ENCODE results near the gene CRYBA4. TPM values are rescaled to one million over a fixed set of nuclear protein-coding genes. Genes with fewer than 3 reads are reported as not detected.

Gene CRYBA4
- total and polyA plus RNA-seq, 2 of the 13 experiments (the other 11 are each of a cell fraction or from before 2014, with no cell fraction given), result not detected

GRCh38 chr22:26589367-26589844, 32.4 kb upstream of the CRYBA4 start:
- Histone ChIP-seq H3K9me3 (ENCODE audit: low read length) (no peaks in the 10 kb centered on the region), H3K4me2 (ENCODE audit: low read depth, low read length) (peak overlapping the region; percentile 90), H3K36me3 (replicated peaks in 1 of 2; ENCODE audit: control insufficient read depth in 1 of 2, insufficient read depth in 2 of 2, low read length in 2 of 2) (no peaks in the 10 kb centered on the region), H3K27ac (ENCODE audit: extremely low read length, insufficient read depth, low read length) (peak overlapping the region; percentile 67), H3K4me3 (replicated peaks in 1 of 3; ENCODE audit: insufficient read depth in 1 of 3, low read depth in 2 of 3, low read length in 3 of 3) (peak overlapping the region; percentile 83 to 99 (median 87)), H4K20me1 (ENCODE audit: insufficient read depth, low read length) (no peaks in the 10 kb centered on the region), H2AFZ (ENCODE audit: low read length) (no peak overlapping the region), H3K9ac (ENCODE audit: insufficient read depth, low read depth, low read length) (peak overlapping the region; percentile 73), H3K4me1 (ENCODE audit: insufficient read depth, low read length) (peaks cover 33% of the 10 kb centered on the region), H3K27me3 (ENCODE audit: control insufficient read depth in 1 of 2, insufficient read depth in 2 of 2, low read length in 2 of 2) (no peaks in the 10 kb centered on the region; a peak in 1 of 5 replicates), H3K79me2 (ENCODE audit: insufficient read depth, low read length) (peaks cover 10% of the 10 kb centered on the region)
- CTCF ChIA-PET (ENCODE audit: low intra/inter-chr PET ratio, low total read pairs), result no interaction called here
- no TSS peak for BruUV-seq (replicated peaks)
- in situ Hi-C loops (cut with HindIII; ENCODE audit: extremely low pct_ligation_motif_present, low pct_unique_long_range_greater_than_20kb), result no loop called here
- ATAC-seq (peak; percentile 83), FAIRE-seq (no peak), DNase-seq (ENCODE audit: low spot score) (no peak)
- POLR2A ChIA-PET, result no interaction called here
- WGBS (ENCODE audit: low lambda C conversion rate), result 0% methylated on average over 8 of the region's 44 CpGs
- intact Hi-C loops (cut with micrococcal nuclease; ENCODE audit: unreplicated experiment), result no loop called here
- TF ChIP-seq SP2 (CRISPR knock-in tag; IDR thresholded peaks at IDR 0.05) (0 out of 2 replicates have a peak, but pooled peaks have one; percentile 32), UBTF (CRISPR knock-in tag; IDR thresholded peaks at IDR 0.05) (0 out of 2 replicates have a peak, but pooled peaks have one; percentile 40), ZNF160 (CRISPR knock-in tag; IDR thresholded peaks at IDR 0.05) (peak; percentile 47; the same call in 1 of the 2 replicates), ZNF234 (CRISPR knock-in tag; conservative IDR thresholded peaks at IDR 0.05) (0 out of 2 replicates have a peak, but pooled peaks have one; percentile 61), PHF20 (CRISPR knock-in tag; IDR thresholded peaks at IDR 0.05) (no peak), IRF2 (CRISPR knock-in tag; IDR thresholded peaks at IDR 0.05) (no peak), MIER2 (CRISPR knock-in tag; IDR thresholded peaks at IDR 0.05) (no peak), ATAD3A (CRISPR knock-in tag; IDR thresholded peaks at IDR 0.05) (no peak), HNF4G (IDR thresholded peaks at IDR 0.05; ENCODE audit: borderline replicate concordance, low read depth, low read length) (no peak), HNF4G (CRISPR knock-in tag; IDR thresholded peaks at IDR 0.05; ENCODE audit: borderline replicate concordance, low read depth) (no peak), NRL (CRISPR knock-in tag; IDR thresholded peaks at IDR 0.05; ENCODE audit: borderline replicate concordance) (0 out of 2 replicates have a peak, but pooled peaks have one; percentile 25), PRDM15 (CRISPR knock-in tag; IDR thresholded peaks at IDR 0.05) (peak; percentile 92), ARNT2 (CRISPR knock-in tag; IDR thresholded peaks at IDR 0.05; ENCODE audit: low read depth) (no peak), SRF (IDR thresholded peaks at IDR 0.05; ENCODE audit: low read depth, low read length) (no peak), EEA1 (CRISPR knock-in tag; IDR thresholded peaks at IDR 0.05; ENCODE audit: borderline replicate concordance) (peak; percentile 25; the same call in 1 of the 2 replicates), ZNF121 (CRISPR knock-in tag; IDR thresholded peaks at IDR 0.05) (peak; percentile 2; the same call in 1 of the 2 replicates), MEF2D (CRISPR knock-in tag; IDR thresholded peaks at IDR 0.05) (no peak), THAP11 (CRISPR knock-in tag; IDR thresholded peaks at IDR 0.05) (no peak), REPIN1 (CRISPR knock-in tag; IDR thresholded peaks at IDR 0.05; ENCODE audit: borderline replicate concordance, low read depth) (no peak), ZNF235 (CRISPR knock-in tag; IDR thresholded peaks at IDR 0.05; ENCODE audit: borderline replicate concordance) (no peak), RFXAP (CRISPR knock-in tag; IDR thresholded peaks at IDR 0.05; ENCODE audit: borderline replicate concordance) (peak; percentile 13; the same call in 1 of the 2 replicates)
